PC-9 (cell line): ENCODE results near the gene CCDC85C.

Experiments used
- CTCF ChIP-seq: fragments of 200-600 bp; sonication (generic); conservative IDR thresholded peaks from 2 replicates; pipeline ENCODE4 v1.6.1; 2017; ENCODE audit warnings: mixed run types, antibody characterized with exemption, mild to moderate bottlenecking, moderate library complexity
- EZH2 ChIP-seq: fragments of 200-600 bp; sonication (generic); IDR thresholded peaks from 2 replicates; pipeline ENCODE4 v1.8.0; 2017; ENCODE audit warnings: antibody characterized with exemption, low read depth

- no peak for TF ChIP-seq CTCF
- TF ChIP-seq EZH2 = no peak
Measured at GRCh38 chr14:99512110-99512449, 91.9 kb downstream of the CCDC85C start.
